Measurements from ENCODE around the gene MORN5. TPM values are rescaled to one million over a fixed set of nuclear protein-coding genes. Genes with fewer than 3 reads are reported as not detected.

The MORN5 gene
- total and polyA plus RNA-seq, 4 donors, result not detected

GRCh38 chr9:122134822-122135528 lies 24.7 kb upstream of the MORN5 start:
- 33 to 36% methylated on average over 12 of the region's 12 CpGs for WGBS, 2 donors
- Histone ChIP-seq H3K27me3 (ENCODE audit: control insufficient read depth in 1 of 2, insufficient read depth in 2 of 2, low read length in 1 of 2) (no peaks in the 10 kb centered on the region), H3K4me3 (ENCODE audit: low read length in 2 of 2) (no peak overlapping the region), H3K27ac (ENCODE audit: low read depth in 1 of 2, low read length in 2 of 2) (no peak overlapping the region), H3K4me1 (ENCODE audit: control insufficient read depth in 1 of 2, insufficient read depth in 2 of 2, low read length in 2 of 2) (no peaks in the 10 kb centered on the region), H3K9me3 (ENCODE audit: control insufficient read depth, low read length) (no peaks in the 10 kb centered on the region), H3K36me3 (ENCODE audit: control insufficient read depth in 1 of 2, insufficient read depth in 2 of 2, low read length in 1 of 2) (no peaks in the 10 kb centered on the region)
- DNase-seq (no peak), ATAC-seq (ENCODE audit: low FRiP score) (no peak)
- intact Hi-C loops (cut with DNase I), result no loop called here

- WGBS, 2 donors, result 90 to 96% methylated on average over 7 of the region's 7 CpGs
- intact Hi-C loops (cut with DNase I), result no loop called here
- no peaks in the 10 kb centered on the region for H3K9me3 ChIP-seq (ENCODE audit: control insufficient read depth, low read length)
- H3K4me1 ChIP-seq (ENCODE audit: control insufficient read depth in 1 of 2, insufficient read depth in 2 of 2, low read length in 2 of 2), result no peaks in the 10 kb centered on the region
- H3K27me3 ChIP-seq (ENCODE audit: control insufficient read depth in 1 of 2, insufficient read depth in 2 of 2, low read length in 1 of 2), result no peaks in the 10 kb centered on the region
- ATAC-seq (ENCODE audit: low FRiP score) (no peak), DNase-seq (no peak)
- H3K4me3 ChIP-seq (ENCODE audit: low read length in 2 of 2), result no peak overlapping the region
- no peak overlapping the region for H3K27ac ChIP-seq (ENCODE audit: low read depth in 1 of 2, low read length in 2 of 2)
- no peaks in the 10 kb centered on the region for H3K36me3 ChIP-seq (ENCODE audit: control insufficient read depth in 1 of 2, insufficient read depth in 2 of 2, low read length in 1 of 2)
Observed at GRCh38 chr9:122135529-122135859, 24.2 kb upstream of the MORN5 start.

DNA sequence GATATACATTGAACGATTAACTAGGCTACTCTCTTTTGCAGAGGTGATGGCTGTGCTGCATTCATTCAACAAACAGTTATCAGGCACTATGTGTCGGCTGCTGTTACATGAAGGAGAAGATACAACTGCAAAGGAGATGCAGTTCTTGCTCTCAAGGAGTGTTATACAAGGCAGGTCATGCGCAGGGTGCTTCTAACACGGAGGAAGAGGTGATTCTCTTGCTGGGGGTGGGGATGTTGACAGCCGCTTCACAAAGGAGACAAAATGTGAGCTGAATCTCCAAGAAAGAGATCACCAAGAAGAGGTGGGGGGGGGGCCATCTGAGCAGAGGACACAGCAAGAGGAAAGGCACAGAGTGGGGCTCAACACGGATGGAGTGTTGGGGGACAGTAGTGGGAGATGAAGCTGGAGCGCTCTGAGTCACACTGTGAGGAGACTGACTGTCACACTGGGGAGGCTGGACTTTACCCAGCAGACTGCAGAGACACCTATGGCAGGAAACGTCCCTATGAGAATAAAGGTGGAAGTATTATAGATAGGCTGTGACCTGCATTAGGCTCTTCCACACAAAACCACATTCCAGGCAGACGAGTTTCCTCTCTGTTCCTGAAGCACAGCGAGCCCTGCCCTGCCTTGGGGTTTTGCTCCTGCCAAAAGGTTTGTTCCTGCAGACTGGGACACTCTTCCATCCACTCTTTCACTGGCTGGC lies 21.0 kb upstream of the MORN5 start:
- H3K27me3 ChIP-seq (ENCODE audit: control insufficient read depth in 1 of 2, insufficient read depth in 2 of 2, low read length in 1 of 2), result no peaks in the 10 kb centered on the region
- H3K4me3 ChIP-seq (ENCODE audit: low read length in 2 of 2), result no peak overlapping the region
- intact Hi-C loops (cut with DNase I), result no loop called here
- no peak for ATAC-seq (ENCODE audit: low FRiP score)
- H3K27ac ChIP-seq (ENCODE audit: low read depth in 1 of 2, low read length in 2 of 2), result no peak overlapping the region
- no peaks in the 10 kb centered on the region for H3K4me1 ChIP-seq (ENCODE audit: control insufficient read depth in 1 of 2, insufficient read depth in 2 of 2, low read length in 2 of 2)
- 73 to 77% methylated on average over 10 of the region's 10 CpGs for WGBS, 2 donors
- H3K36me3 ChIP-seq (ENCODE audit: control insufficient read depth in 1 of 2, insufficient read depth in 2 of 2, low read length in 1 of 2), result peaks cover under 1 to 1% of the 10 kb centered on the region in 2 donors
- no peaks in the 10 kb centered on the region for H3K9me3 ChIP-seq (ENCODE audit: control insufficient read depth, low read length)
- DNase-seq, result no peak

- no peak overlapping the region for H3K27ac ChIP-seq (ENCODE audit: low read depth in 1 of 2, low read length in 2 of 2)
- intact Hi-C loops (cut with DNase I), result no loop called here
- ATAC-seq (ENCODE audit: low FRiP score), result no peak
- no peaks in the 10 kb centered on the region for H3K27me3 ChIP-seq (ENCODE audit: control insufficient read depth in 1 of 2, insufficient read depth in 2 of 2, low read length in 1 of 2)
- H3K4me3 ChIP-seq (ENCODE audit: low read length in 2 of 2), result no peak overlapping the region
- 79 to 82% methylated on average over 8 of the region's 8 CpGs for WGBS, 2 donors
- DNase-seq, result no peak
- H3K36me3 ChIP-seq (ENCODE audit: control insufficient read depth in 1 of 2, insufficient read depth in 2 of 2, low read length in 1 of 2), result peaks cover 7 to 12% of the 10 kb centered on the region in 2 donors
- H3K4me1 ChIP-seq (ENCODE audit: control insufficient read depth in 1 of 2, insufficient read depth in 2 of 2, low read length in 2 of 2), result no peaks in the 10 kb centered on the region
- no peaks in the 10 kb centered on the region for H3K9me3 ChIP-seq (ENCODE audit: control insufficient read depth, low read length)
Observed at GRCh38 chr9:122140368-122141193, 19.1 kb upstream of the MORN5 start.

- ATAC-seq (ENCODE audit: low FRiP score) (no peak), DNase-seq (no peak)
- Histone ChIP-seq H3K4me3 (ENCODE audit: low read length in 2 of 2) (no peak overlapping the region), H3K36me3 (ENCODE audit: control insufficient read depth in 1 of 2, insufficient read depth in 2 of 2, low read length in 1 of 2) (peaks cover 8 to 12% of the 10 kb centered on the region in 2 donors), H3K27me3 (ENCODE audit: control insufficient read depth in 1 of 2, insufficient read depth in 2 of 2, low read length in 1 of 2) (no peaks in the 10 kb centered on the region), H3K4me1 (ENCODE audit: control insufficient read depth in 1 of 2, insufficient read depth in 2 of 2, low read length in 2 of 2) (no peaks in the 10 kb centered on the region), H3K9me3 (ENCODE audit: control insufficient read depth, low read length) (no peaks in the 10 kb centered on the region), H3K27ac (ENCODE audit: low read depth in 1 of 2, low read length in 2 of 2) (no peak overlapping the region)
- intact Hi-C loops (cut with DNase I), result no loop called here
- WGBS, 2 donors, result 87 to 89% methylated on average over 5 of the region's 5 CpGs
Observed at GRCh38 chr9:122141671-122142070, 18.0 kb upstream of the MORN5 start.

DNA sequence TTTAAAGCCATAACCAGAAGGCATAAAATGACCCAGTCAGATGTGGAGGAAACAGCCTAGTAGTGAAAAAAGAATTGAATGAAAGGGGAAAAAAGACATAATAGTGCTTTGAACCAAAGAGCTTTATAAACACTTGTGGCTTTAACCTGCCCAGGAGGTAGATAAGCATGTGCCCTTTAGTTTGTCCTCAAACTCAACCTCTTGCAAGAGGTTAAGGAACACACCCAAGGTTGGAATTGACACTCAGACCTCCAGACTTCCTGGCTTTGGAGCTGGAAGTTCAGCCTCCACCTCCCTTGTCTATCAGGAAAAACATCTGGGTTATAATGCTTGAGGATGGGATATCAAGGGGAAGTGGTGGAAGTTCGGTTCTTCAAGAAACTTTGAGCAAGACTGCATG lies 16.4 kb upstream of the MORN5 start:
- Histone ChIP-seq H3K36me3 (ENCODE audit: control insufficient read depth in 1 of 2, insufficient read depth in 2 of 2, low read length in 1 of 2) (peaks cover 10 to 12% of the 10 kb centered on the region in 2 donors), H3K27ac (ENCODE audit: low read depth in 1 of 2, low read length in 2 of 2) (no peak overlapping the region), H3K9me3 (ENCODE audit: control insufficient read depth, low read length) (no peaks in the 10 kb centered on the region), H3K4me3 (ENCODE audit: low read length in 2 of 2) (no peak overlapping the region), H3K4me1 (ENCODE audit: control insufficient read depth in 1 of 2, insufficient read depth in 2 of 2, low read length in 2 of 2) (no peaks in the 10 kb centered on the region), H3K27me3 (ENCODE audit: control insufficient read depth in 1 of 2, insufficient read depth in 2 of 2, low read length in 1 of 2) (no peaks in the 10 kb centered on the region)
- no peak for DNase-seq
- 88 to 90% methylated on average over 1 of the region's 1 CpG for WGBS, 2 donors
- ATAC-seq (ENCODE audit: low FRiP score), result no peak
- intact Hi-C loops (cut with DNase I), result no loop called here

GRCh38 chr9:122143876-122144405 lies 15.8 kb upstream of the MORN5 start:
- ATAC-seq (ENCODE audit: low FRiP score), result no peak
- Histone ChIP-seq H3K4me1 (ENCODE audit: control insufficient read depth in 1 of 2, insufficient read depth in 2 of 2, low read length in 2 of 2) (no peaks in the 10 kb centered on the region), H3K4me3 (ENCODE audit: low read length in 2 of 2) (no peak overlapping the region), H3K9me3 (ENCODE audit: control insufficient read depth, low read length) (no peaks in the 10 kb centered on the region), H3K27me3 (ENCODE audit: control insufficient read depth in 1 of 2, insufficient read depth in 2 of 2, low read length in 1 of 2) (no peaks in the 10 kb centered on the region), H3K27ac (ENCODE audit: low read depth in 1 of 2, low read length in 2 of 2) (no peak overlapping the region), H3K36me3 (ENCODE audit: control insufficient read depth in 1 of 2, insufficient read depth in 2 of 2, low read length in 1 of 2) (peaks cover 10 to 12% of the 10 kb centered on the region in 2 donors)
- DNase-seq, result no peak
- 87% methylated on average over 14 of the region's 14 CpGs for WGBS, 2 donors
- intact Hi-C loops (cut with DNase I), result no loop called here

DNA sequence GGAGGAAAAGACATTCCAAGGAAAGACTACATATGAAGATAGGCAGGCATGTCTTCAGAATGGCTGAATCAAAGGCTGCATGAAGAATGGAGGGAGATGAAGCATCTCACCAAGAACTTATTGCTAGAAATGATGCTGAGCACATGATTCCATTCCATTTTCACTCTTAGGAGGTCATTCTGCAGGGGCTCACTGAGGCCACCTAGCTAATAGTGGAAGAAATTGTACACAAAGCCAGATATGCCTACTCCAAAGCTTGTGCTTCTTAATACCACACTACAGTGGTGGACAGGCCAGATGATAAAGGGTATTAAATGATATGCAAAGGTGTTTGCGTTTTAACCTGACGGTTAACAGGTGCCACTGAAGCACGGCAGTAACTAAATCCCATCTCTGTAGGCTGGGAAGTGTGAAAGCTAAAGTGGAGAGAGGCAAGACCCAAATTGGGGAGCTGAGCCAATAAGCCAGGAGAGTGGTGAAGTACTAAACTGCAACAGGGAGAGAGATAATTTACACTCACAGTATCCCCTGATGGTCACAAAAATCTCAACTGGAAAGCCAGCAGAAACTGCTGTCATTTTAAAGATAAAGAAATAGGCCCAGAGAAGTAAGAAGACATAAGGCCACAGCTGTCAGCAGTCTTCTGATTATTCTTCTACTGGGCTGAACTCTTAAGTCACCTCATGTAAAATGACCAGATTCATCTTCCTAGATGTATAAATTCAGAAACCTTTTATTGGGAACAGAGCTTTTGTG lies 14.7 kb upstream of the MORN5 start:
- 89% methylated on average over 3 of the region's 3 CpGs for WGBS, 2 donors
- Histone ChIP-seq H3K27me3 (ENCODE audit: control insufficient read depth in 1 of 2, insufficient read depth in 2 of 2, low read length in 1 of 2) (no peaks in the 10 kb centered on the region), H3K36me3 (ENCODE audit: control insufficient read depth in 1 of 2, insufficient read depth in 2 of 2, low read length in 1 of 2) (peaks cover 10 to 12% of the 10 kb centered on the region in 2 donors), H3K27ac (ENCODE audit: low read depth in 1 of 2, low read length in 2 of 2) (no peak overlapping the region), H3K4me3 (ENCODE audit: low read length in 2 of 2) (no peak overlapping the region), H3K4me1 (ENCODE audit: control insufficient read depth in 1 of 2, insufficient read depth in 2 of 2, low read length in 2 of 2) (no peaks in the 10 kb centered on the region), H3K9me3 (ENCODE audit: control insufficient read depth, low read length) (no peaks in the 10 kb centered on the region)
- DNase-seq (no peak), ATAC-seq (ENCODE audit: low FRiP score) (no peak)
- intact Hi-C loops (cut with DNase I), result no loop called here
